ENCODE data around the gene PTPN12. TPM values are rescaled to one million over a fixed set of nuclear protein-coding genes. Genes with fewer than 3 reads are reported as not detected.
"Not testable (repeated sequence)": the region's sequence is repeated elsewhere in the genome, so short reads cannot be mapped to it uniquely, and the experiment has no call there.

PTPN12 gene
- total and polyA plus RNA-seq, 2 experiments from 2014 or later, result 21.7 to 25.6 TPM

DNA sequence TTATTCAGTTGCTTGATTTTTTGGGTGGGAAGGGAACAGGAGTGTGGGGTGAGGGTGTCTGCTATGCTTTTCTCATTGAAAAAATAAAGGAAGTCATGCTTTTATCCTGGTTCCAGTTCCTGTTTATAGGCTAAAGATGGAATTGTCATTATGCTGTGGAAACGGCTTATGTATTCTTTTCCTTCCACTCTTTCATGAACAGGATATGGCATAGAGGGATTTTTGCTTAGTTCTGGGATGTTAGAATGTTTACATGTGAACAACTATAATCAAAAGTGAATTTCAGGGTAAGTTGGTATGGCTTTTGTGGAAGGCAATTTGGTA lies 35.9 kb upstream of the PTPN12 start:
- H4K20me1 ChIP-seq (ENCODE audit: insufficient read depth), result no peaks in the 10 kb centered on the region
- no peaks in the 10 kb centered on the region for H3K9me2 ChIP-seq (ENCODE audit: insufficient read depth)
- H2AFZ ChIP-seq, result peak overlapping the region; percentile 52
- no peaks in the 10 kb centered on the region for H3K27me3 ChIP-seq (replicated peaks; ENCODE audit: insufficient read depth)
- H3K79me2 ChIP-seq (ENCODE audit: insufficient read depth), result no peaks in the 10 kb centered on the region
- H3K9ac ChIP-seq, result no peak overlapping the region
- in situ Hi-C loops (cut with MboI), result no loop called here
- no peaks in the 10 kb centered on the region for H3F3A ChIP-seq (ENCODE audit: insufficient read depth)
- TF ChIP-seq EZH2phosphoT487 (IDR thresholded peaks at IDR 0.05; ENCODE audit: insufficient read depth, low read depth), result no peak
- no peak for TF ChIP-seq EZH2 (IDR thresholded peaks at IDR 0.05; ENCODE audit: insufficient read depth, poor library complexity, severe bottlenecking)
- no peaks in the 10 kb centered on the region for H3K9me3 ChIP-seq (ENCODE audit: low read depth)
- H3K27ac ChIP-seq, result no peak overlapping the region
- H3K4me3 ChIP-seq, result no peak overlapping the region
- no peaks in the 10 kb centered on the region for H3K36me3 ChIP-seq (ENCODE audit: low read depth)
- no peak overlapping the region for H3K4me2 ChIP-seq (ENCODE audit: unreplicated experiment)
- DNase-seq, result no peak
- WGBS, 2 experiments (ENCODE audit: low coverage in 1 of 2, low lambda C conversion rate in 2 of 2, missing lambda C conversion rate in 2 of 2), result 0 to 19% methylated on average over 1 of the region's 1 CpG
- H3K4me1 ChIP-seq (ENCODE audit: insufficient read depth), result no peaks in the 10 kb centered on the region

DNA sequence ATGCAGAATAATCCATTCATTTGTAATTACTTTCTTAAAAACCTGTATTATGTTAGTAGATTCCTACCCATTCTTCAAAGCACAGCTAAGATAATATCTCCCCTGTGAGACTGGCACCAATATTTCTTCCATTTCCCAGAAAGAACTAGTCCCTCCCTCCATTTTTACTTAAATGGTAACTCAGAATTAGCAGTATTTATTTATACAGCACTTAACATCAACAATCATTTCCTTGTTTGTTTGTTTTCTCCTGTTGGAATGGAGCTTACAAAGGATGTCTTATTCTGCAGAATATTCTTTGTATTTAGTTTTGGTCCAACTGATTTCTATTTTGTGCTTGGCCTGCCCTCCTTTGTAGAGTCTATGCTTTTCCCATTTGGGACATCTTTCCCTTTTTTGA lies 32.1 kb upstream of the PTPN12 start:
- Histone ChIP-seq H4K20me1 (ENCODE audit: insufficient read depth) (no peaks in the 10 kb centered on the region), H3F3A (ENCODE audit: insufficient read depth) (no peaks in the 10 kb centered on the region), H3K4me1 (ENCODE audit: insufficient read depth) (no peaks in the 10 kb centered on the region), H3K36me3 (ENCODE audit: low read depth) (no peaks in the 10 kb centered on the region), H3K9me2 (ENCODE audit: insufficient read depth) (no peaks in the 10 kb centered on the region), H3K9me3 (ENCODE audit: low read depth) (no peaks in the 10 kb centered on the region), H3K4me3 (no peak overlapping the region), H2AFZ (no peak overlapping the region), H3K79me2 (ENCODE audit: insufficient read depth) (no peaks in the 10 kb centered on the region), H3K4me2 (ENCODE audit: unreplicated experiment) (no peak overlapping the region), H3K9ac (no peak overlapping the region), H3K27ac (no peak overlapping the region), H3K27me3 (replicated peaks; ENCODE audit: insufficient read depth) (no peaks in the 10 kb centered on the region)
- in situ Hi-C loops (cut with MboI), result no loop called here
- no peak for DNase-seq
- TF ChIP-seq EZH2 (IDR thresholded peaks at IDR 0.05; ENCODE audit: insufficient read depth, poor library complexity, severe bottlenecking) (no peak), EZH2phosphoT487 (IDR thresholded peaks at IDR 0.05; ENCODE audit: insufficient read depth, low read depth) (no peak)

DNA sequence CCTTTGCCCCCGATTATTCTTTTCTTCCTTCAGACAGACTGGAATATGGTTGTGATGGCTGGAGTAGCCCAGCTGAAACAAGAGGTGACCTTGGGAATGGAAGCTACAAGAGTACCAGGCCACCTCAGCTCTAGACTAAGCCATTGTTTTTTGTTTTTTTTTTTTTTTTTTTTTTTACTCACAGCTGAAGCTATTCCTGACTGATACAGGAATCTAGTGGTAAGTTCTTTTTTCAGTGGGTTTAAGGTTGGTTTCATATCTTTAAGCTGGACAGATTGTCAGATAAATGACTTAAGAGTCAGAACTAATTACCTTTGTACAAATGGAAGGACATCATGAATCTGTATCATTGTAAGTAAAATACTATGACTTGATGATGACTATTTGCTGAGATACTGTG lies 30.2 kb upstream of the PTPN12 start:
- no peaks in the 10 kb centered on the region for H3K36me3 ChIP-seq (ENCODE audit: low read depth)
- in situ Hi-C loops (cut with MboI), result no loop called here
- no peak overlapping the region for H3K27ac ChIP-seq
- no peak for TF ChIP-seq EZH2 (IDR thresholded peaks at IDR 0.05; ENCODE audit: insufficient read depth, poor library complexity, severe bottlenecking)
- TF ChIP-seq EZH2phosphoT487 (IDR thresholded peaks at IDR 0.05; ENCODE audit: insufficient read depth, low read depth), result no peak
- no peaks in the 10 kb centered on the region for H3K27me3 ChIP-seq (replicated peaks; ENCODE audit: insufficient read depth)
- no peak for DNase-seq
- H3K4me2 ChIP-seq (ENCODE audit: unreplicated experiment), result no peak overlapping the region
- H3K4me3 ChIP-seq, result no peak overlapping the region
- H3K9me2 ChIP-seq (ENCODE audit: insufficient read depth), result no peaks in the 10 kb centered on the region
- H3K4me1 ChIP-seq (ENCODE audit: insufficient read depth), result no peaks in the 10 kb centered on the region
- H3F3A ChIP-seq (ENCODE audit: insufficient read depth), result no peaks in the 10 kb centered on the region
- no peak overlapping the region for H3K9ac ChIP-seq
- no peaks in the 10 kb centered on the region for H3K9me3 ChIP-seq (ENCODE audit: low read depth)
- WGBS, 2 experiments (ENCODE audit: low coverage in 1 of 2, low lambda C conversion rate in 2 of 2, missing lambda C conversion rate in 2 of 2), result 96 to 100% methylated on average over 1 of the region's 1 CpG
- no peaks in the 10 kb centered on the region for H3K79me2 ChIP-seq (ENCODE audit: insufficient read depth)
- H4K20me1 ChIP-seq (ENCODE audit: insufficient read depth), result no peaks in the 10 kb centered on the region
- H2AFZ ChIP-seq, result no peak overlapping the region

DNA sequence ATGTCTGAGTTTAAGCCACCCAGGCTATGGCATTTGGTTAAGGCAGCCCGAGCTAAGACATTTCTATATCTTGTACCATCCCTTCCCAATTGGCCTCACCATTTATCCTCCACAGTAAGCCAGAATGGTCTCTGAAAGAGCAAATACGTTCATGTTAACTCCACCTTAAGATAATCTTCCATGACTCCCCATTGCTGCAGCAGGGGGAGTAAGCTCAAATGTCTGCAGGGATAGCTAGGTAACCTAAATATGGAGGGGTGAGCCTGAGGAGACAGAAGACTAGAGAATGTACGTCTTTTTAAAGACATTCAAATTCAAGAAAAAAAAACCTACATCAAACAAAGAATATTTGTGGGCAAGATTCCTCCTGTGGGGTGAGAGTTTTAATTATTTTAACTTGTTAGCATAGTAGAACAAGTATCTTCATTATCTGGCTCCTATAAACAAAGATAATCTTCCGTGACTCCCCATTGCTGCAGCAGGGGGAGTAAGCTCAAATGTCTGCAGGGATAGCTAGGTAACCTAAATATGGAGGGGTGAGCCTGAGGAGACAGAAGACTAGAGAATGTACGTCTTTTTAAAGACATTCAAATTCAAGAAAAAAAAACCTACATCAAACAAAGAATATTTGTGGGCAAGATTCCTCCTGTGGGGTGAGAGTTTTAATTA lies 24.0 kb upstream of the PTPN12 start:
- H2AFZ ChIP-seq; H3K4me1 ChIP-seq (ENCODE audit: insufficient read depth); H3K4me3 ChIP-seq; H3K9me3 ChIP-seq (ENCODE audit: low read depth); H3K79me2 ChIP-seq (ENCODE audit: insufficient read depth); in situ Hi-C loops (cut with MboI); DNase-seq; H3K36me3 ChIP-seq (ENCODE audit: low read depth); H4K20me1 ChIP-seq (ENCODE audit: insufficient read depth); H3K27me3 ChIP-seq (replicated peaks; ENCODE audit: insufficient read depth); H3K9ac ChIP-seq; H3F3A ChIP-seq (ENCODE audit: insufficient read depth); H3K27ac ChIP-seq; H3K4me2 ChIP-seq (ENCODE audit: unreplicated experiment); H3K9me2 ChIP-seq (ENCODE audit: insufficient read depth): not testable (repeated sequence)
- WGBS, 2 experiments (ENCODE audit: low coverage in 1 of 2, low lambda C conversion rate in 2 of 2, missing lambda C conversion rate in 2 of 2), result 62 to 67% methylated on average over 5 of the region's 5 CpGs

DNA sequence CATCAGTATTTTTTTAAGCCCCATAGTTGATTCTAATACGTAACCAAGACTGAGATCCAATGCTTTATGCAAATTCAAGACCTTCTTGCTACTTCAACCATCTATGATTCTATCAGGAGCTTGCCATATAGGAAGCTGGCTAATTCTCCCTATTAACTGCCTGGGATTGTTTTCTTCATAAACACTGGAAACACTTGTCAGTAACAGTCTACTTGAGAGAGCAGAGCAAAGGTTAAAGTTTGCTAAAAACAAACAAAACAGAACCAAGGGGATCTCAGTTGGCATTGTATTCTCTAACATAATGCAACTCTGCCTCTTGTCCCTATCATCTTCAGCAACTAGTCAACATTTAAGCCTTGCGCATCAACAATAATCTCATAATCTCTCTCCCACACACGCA lies 21.0 kb upstream of the PTPN12 start:
- in situ Hi-C loops (cut with MboI), result no loop called here
- no peak for DNase-seq
- Histone ChIP-seq H3K4me1 (ENCODE audit: insufficient read depth) (no peaks in the 10 kb centered on the region), H3K79me2 (ENCODE audit: insufficient read depth) (no peaks in the 10 kb centered on the region), H3K9me3 (ENCODE audit: low read depth) (no peaks in the 10 kb centered on the region), H3K27me3 (replicated peaks; ENCODE audit: insufficient read depth) (no peaks in the 10 kb centered on the region), H3F3A (ENCODE audit: insufficient read depth) (no peaks in the 10 kb centered on the region), H3K4me2 (ENCODE audit: unreplicated experiment) (no peak overlapping the region), H3K4me3 (no peak overlapping the region), H2AFZ (no peak overlapping the region), H4K20me1 (ENCODE audit: insufficient read depth) (no peaks in the 10 kb centered on the region), H3K9ac (no peak overlapping the region), H3K27ac (no peak overlapping the region), H3K9me2 (ENCODE audit: insufficient read depth) (no peaks in the 10 kb centered on the region), H3K36me3 (ENCODE audit: low read depth) (no peaks in the 10 kb centered on the region)
- TF ChIP-seq EZH2phosphoT487 (IDR thresholded peaks at IDR 0.05; ENCODE audit: insufficient read depth, low read depth), result no peak
- TF ChIP-seq EZH2 (IDR thresholded peaks at IDR 0.05; ENCODE audit: insufficient read depth, poor library complexity, severe bottlenecking), result no peak
- WGBS, 2 experiments (ENCODE audit: low coverage in 1 of 2, low lambda C conversion rate in 2 of 2, missing lambda C conversion rate in 2 of 2), result 93 to 96% methylated on average over 3 of the region's 3 CpGs

Data from GM23248 (cell line).